ENCODE results near the gene TBC1D22A. TPM values are rescaled to one million over a fixed set of nuclear protein-coding genes. Genes with fewer than 3 reads are reported as not detected.

The TBC1D22A gene
- total and polyA plus RNA-seq, 8 donors = 13.3 to 53.1 (median 21.5) TPM

DNA sequence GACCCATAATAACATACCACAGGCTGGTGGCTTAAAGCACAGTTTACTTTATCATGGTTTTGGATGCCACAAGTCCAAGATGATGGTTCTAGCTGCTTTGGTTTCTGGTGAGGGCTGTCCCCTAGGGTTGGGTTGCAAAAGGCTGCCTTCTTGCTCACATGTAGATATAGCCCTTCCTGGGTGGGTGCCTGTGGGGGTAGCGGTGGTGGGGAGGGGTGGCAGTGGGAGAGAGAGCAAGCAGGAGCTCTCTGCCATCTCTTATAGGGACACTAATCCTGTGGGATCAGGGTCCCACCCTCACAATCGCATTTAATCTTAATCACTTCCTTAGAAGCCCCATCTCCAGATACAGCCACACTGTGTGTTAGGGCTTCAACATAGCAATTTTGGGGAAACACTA is 245.0 kb downstream of the TBC1D22A start:
- Histone ChIP-seq H3K4me3 (no peak overlapping the region), H3K4me1 (peaks cover 0 to 4% (median 0%) of the 10 kb centered on the region in 4 donors), H3K27ac (no peak overlapping the region), H3K27me3 (no peaks in the 10 kb centered on the region), H3K9me3 (no peaks in the 10 kb centered on the region), H3K36me3 (peaks cover 4 to 25% (median 19%) of the 10 kb centered on the region in 4 donors)
- intact Hi-C loops (cut with DNase I; ENCODE audit: low total_unique reads) = no loop called here
- TF ChIP-seq POLR2A (IDR thresholded peaks at IDR 0.05) (no peak), EP300 (IDR thresholded peaks at IDR 0.05) (no peak)
- 96 to 100% (median 98%) methylated on average over 2 of the region's 2 CpGs for WGBS, 5 donors
- DNase-seq = no peak

DNA sequence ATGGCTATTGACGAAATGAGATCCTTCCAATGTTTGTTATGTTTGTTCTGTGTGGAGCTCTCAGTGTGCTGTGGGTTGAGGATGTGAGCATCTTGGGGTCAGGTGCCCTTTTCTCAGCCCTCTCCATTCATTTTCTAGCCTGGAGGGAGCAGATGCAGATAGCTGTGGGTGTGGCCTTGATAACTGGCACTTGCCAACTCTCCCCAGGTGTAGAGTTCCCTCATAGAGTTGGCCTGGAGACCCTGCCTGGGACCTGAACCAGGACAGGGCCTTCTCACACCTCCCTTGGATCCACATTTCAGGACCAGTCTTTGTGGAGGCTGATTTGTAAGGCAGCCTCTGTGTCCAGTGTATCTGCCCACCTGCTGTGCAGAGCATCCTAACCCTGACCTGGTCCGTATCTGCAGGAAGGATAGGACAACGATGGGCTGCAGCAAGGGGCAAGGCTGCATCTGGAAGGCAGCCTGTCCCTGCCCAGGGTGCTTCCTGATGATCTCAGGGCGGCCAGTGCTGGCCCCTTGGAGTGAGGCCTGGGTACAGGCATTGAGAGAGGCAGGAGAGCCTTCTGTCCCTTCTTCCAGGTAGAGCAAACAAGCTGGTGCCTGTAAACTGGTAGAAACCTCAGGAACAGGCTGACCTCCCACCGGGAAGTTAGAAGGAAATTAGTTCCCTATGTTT is 245.9 kb downstream of the TBC1D22A start:
- Histone ChIP-seq H3K4me3 (no peak overlapping the region), H3K36me3 (peaks cover 4 to 29% (median 19%) of the 10 kb centered on the region in 4 donors), H3K27me3 (no peaks in the 10 kb centered on the region), H3K4me1 (peaks cover 0 to 4% (median 0%) of the 10 kb centered on the region in 4 donors), H3K27ac (no peak overlapping the region), H3K9me3 (no peaks in the 10 kb centered on the region)
- intact Hi-C loops (cut with DNase I; ENCODE audit: low total_unique reads) = no loop called here
- no peak for DNase-seq
- WGBS, 5 donors = 94 to 99% (median 96%) methylated on average over 3 to 5 of the region's 5 CpGs
- TF ChIP-seq POLR2AphosphoS5 (IDR thresholded peaks at IDR 0.05) (no peak), POLR2A (IDR thresholded peaks at IDR 0.05) (no peak), EP300 (IDR thresholded peaks at IDR 0.05) (no peak)
- TF ChIP-seq, protein P1, sequence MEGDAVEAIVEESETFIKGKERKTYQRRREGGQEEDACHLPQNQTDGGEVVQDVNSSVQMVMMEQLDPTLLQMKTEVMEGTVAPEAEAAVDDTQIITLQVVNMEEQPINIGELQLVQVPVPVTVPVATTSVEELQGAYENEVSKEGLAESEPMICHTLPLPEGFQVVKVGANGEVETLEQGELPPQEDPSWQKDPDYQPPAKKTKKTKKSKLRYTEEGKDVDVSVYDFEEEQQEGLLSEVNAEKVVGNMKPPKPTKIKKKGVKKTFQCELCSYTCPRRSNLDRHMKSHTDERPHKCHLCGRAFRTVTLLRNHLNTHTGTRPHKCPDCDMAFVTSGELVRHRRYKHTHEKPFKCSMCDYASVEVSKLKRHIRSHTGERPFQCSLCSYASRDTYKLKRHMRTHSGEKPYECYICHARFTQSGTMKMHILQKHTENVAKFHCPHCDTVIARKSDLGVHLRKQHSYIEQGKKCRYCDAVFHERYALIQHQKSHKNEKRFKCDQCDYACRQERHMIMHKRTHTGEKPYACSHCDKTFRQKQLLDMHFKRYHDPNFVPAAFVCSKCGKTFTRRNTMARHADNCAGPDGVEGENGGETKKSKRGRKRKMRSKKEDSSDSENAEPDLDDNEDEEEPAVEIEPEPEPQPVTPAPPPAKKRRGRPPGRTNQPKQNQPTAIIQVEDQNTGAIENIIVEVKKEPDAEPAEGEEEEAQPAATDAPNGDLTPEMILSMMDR (IDR thresholded peaks at IDR 0.05) = no peak

DNA sequence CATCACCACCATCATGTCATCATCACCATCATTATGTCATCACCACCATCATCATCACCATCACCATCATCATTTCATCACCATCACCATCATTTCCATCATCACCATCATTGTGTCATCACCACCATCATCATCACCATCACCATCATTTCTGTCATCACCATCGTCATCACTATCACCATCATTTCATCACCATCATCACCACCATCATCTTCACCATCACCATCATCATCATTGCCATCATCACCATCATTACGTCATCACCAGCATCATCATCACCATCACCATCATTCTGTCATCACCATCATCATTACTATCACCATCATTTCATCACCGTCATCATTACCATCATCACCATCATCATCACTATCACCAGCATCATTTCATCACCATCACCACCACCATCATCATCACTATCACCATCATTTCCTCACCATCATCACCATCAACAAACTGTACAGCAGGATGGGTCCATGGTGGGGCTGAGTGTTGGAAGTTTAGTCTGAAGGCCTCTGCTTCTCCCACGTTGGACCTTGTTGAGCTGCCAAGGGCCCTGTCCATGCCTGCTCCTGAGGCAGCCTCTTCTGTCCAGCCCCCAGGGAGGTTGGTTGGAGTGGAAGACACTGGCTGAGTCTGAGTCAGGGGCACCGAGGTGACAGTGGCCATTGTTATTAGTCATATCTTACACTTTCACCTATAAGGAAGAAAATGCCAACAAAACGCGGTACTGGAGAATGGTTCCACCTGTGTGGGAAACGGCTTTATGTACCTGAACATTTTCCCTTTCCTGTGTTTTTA is 247.1 kb downstream of the TBC1D22A start:
- WGBS, 5 donors = 92 to 95% (median 94%) methylated on average over 8 of the region's 8 CpGs
- Histone ChIP-seq H3K27ac (no peak overlapping the region), H3K4me3 (no peak overlapping the region), H3K9me3 (no peaks in the 10 kb centered on the region), H3K27me3 (no peaks in the 10 kb centered on the region), H3K4me1 (peaks cover 0 to 4% (median 0%) of the 10 kb centered on the region in 4 donors), H3K36me3 (peaks cover 4 to 29% (median 19%) of the 10 kb centered on the region in 4 donors)
- no peak for DNase-seq
- TF ChIP-seq, protein P1 (IDR thresholded peaks at IDR 0.05) = no peak
- TF ChIP-seq POLR2A (IDR thresholded peaks at IDR 0.05) = peak in 1 of 4 donors; percentile 28
- intact Hi-C loops (cut with DNase I; ENCODE audit: low total_unique reads) = no loop called here

DNA sequence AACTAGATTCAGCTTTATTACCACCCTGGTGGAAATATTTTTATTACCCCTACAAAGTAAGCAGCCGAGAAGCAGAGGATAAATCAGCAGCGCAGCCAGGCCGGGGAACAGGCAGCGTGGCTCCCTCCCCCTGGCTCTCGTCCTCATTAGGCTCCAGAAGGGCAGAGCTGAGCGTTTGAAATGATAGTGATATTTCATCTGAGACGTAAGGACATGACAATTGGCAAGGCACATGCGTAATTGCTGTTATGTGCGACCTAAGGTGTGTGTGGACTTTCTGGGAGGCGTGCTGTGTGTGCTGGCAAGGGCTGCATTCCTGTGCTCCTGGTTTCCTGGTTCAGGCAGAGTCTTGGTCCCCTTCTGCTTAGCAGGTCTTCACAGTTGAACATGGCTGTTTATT is 247.8 kb downstream of the TBC1D22A start:
- peaks cover 0 to 4% (median 0%) of the 10 kb centered on the region in 4 donors for H3K4me1 ChIP-seq
- WGBS, 5 donors = 88 to 93% (median 93%) methylated on average over 10 of the region's 10 CpGs
- H3K27ac ChIP-seq = no peak overlapping the region
- H3K4me3 ChIP-seq = no peak overlapping the region
- peaks cover 4 to 29% (median 23%) of the 10 kb centered on the region in 4 donors for H3K36me3 ChIP-seq
- no peak for DNase-seq
- TF ChIP-seq, protein P1 (IDR thresholded peaks at IDR 0.05) = no peak
- TF ChIP-seq POLR2A (IDR thresholded peaks at IDR 0.05) (no peak), POLR2AphosphoS5 (IDR thresholded peaks at IDR 0.05) (no peak), EP300 (IDR thresholded peaks at IDR 0.05) (no peak)
- intact Hi-C loops (cut with DNase I; ENCODE audit: low total_unique reads) = no loop called here
- no peaks in the 10 kb centered on the region for H3K27me3 ChIP-seq
- no peaks in the 10 kb centered on the region for H3K9me3 ChIP-seq
